CD14-positive monocyte (primary cell): Measurements from ENCODE around the gene AGBL1. TPM values are rescaled to one million over a fixed set of nuclear protein-coding genes. Genes with fewer than 3 reads are reported as not detected.

Experiments used
- DNase-seq, 3 donors: peaks; one replicate each; pipeline ENCODE4 v3.0.0-alpha.2; 2011 to 2022
- H2AFZ ChIP-seq: 2 replicates; pipeline ENCODE4 v1.6.0; 2012; ENCODE audit warnings: mild to moderate bottlenecking, low read depth, low read length, inconsistent platforms; ENCODE audit not compliant: insufficient read depth, poor library complexity, severe bottlenecking
- H3K27ac ChIP-seq, 2 donors: 1 replicate in 1 of 2; 2 replicates in 1 of 2; pipeline ENCODE4 v1.5.1; 2012 to 2013; ENCODE audit warnings: low read length in 2 of 2, control low read depth in 1 of 2, inconsistent platforms in 1 of 2, low read depth in 1 of 2, mild to moderate bottlenecking in 1 of 2
- H3K27me3 ChIP-seq, 2 donors: one replicate each; pipeline versions ENCODE4 v1.6.0 to v1.6.1; 2011 to 2013; ENCODE audit warnings: low read length in 2 of 2; ENCODE audit not compliant: control insufficient read depth in 2 of 2, insufficient read depth in 2 of 2
- H3K36me3 ChIP-seq, 2 donors: replicated peaks in 1 of 2; 1 replicate in 1 of 2; 2 replicates in 1 of 2; pipeline versions ENCODE4 v1.5.1 to v1.6.1; 2012 to 2013; ENCODE audit warnings: low read length in 2 of 2, control low read depth in 1 of 2, inconsistent platforms in 1 of 2, mild to moderate bottlenecking in 1 of 2; ENCODE audit not compliant: insufficient read depth in 2 of 2, control insufficient read depth in 1 of 2
- H3K4me1 ChIP-seq, 2 donors: 1 replicate in 1 of 2; 2 replicates in 1 of 2; pipeline versions ENCODE4 v1.5.1 to v1.6.1; 2012 to 2013; ENCODE audit warnings: low read length in 2 of 2, control low read depth in 1 of 2, inconsistent platforms in 1 of 2, mild to moderate bottlenecking in 1 of 2, moderate library complexity in 1 of 2; ENCODE audit not compliant: insufficient read depth in 2 of 2, control insufficient read depth in 1 of 2
- H3K4me2 ChIP-seq: replicated peaks from 2 replicates; pipeline ENCODE3; 2012; ENCODE audit warnings: low read length, moderate library complexity, mild to moderate bottlenecking; ENCODE audit not compliant: poor library complexity, severe bottlenecking; ENCODE audit errors: extremely low read depth
- H3K4me3 ChIP-seq, 3 experiments: fragments of 200-600 bp in 1 of 3; sonication (generic) in 1 of 3; replicated peaks in 1 of 3; 1 replicate in 2 of 3; 2 replicates in 1 of 3; pipeline ENCODE4 v1.5.1; 2011 to 2013; ENCODE audit warnings: low read length in 3 of 3, mild to moderate bottlenecking in 3 of 3, control low read depth in 2 of 3, low read depth in 2 of 3, inconsistent platforms in 1 of 3, moderate library complexity in 1 of 3
- H3K79me2 ChIP-seq: 2 replicates; pipeline ENCODE4 v1.6.0; 2012; ENCODE audit warnings: mild to moderate bottlenecking, control low read depth, inconsistent platforms, low read length, moderate library complexity; ENCODE audit not compliant: insufficient read depth
- H3K9ac ChIP-seq: 2 replicates; pipeline ENCODE4 v1.6.0; 2017; ENCODE audit warnings: low read length, mild to moderate bottlenecking; ENCODE audit not compliant: insufficient read depth, poor library complexity, severe bottlenecking
- H3K9me3 ChIP-seq, 2 donors: replicated peaks in 1 of 2; 1 replicate in 1 of 2; 2 replicates in 1 of 2; pipeline versions ENCODE4 v1.5.1 to v1.6.1; 2012 to 2013; ENCODE audit warnings: low read length in 2 of 2, control low read depth in 1 of 2; ENCODE audit not compliant: control insufficient read depth in 1 of 2, insufficient read depth in 1 of 2
- H4K20me1 ChIP-seq: 2 replicates; pipeline ENCODE4 v1.6.0; 2012; ENCODE audit warnings: mild to moderate bottlenecking, low read length, control low read depth, moderate library complexity; ENCODE audit not compliant: insufficient read depth
- H3K27ac Mint-ChIP-seq, 7 donors: one replicate each; pipeline ENCODE4 v1.8.0; 2020; ENCODE audit warnings: mild to moderate bottlenecking in 7 of 7, mixed read lengths in 7 of 7, moderate library complexity in 6 of 7, inconsistent platforms in 2 of 7
- H3K27me3 Mint-ChIP-seq, 3 donors: one replicate each; pipeline ENCODE4 v1.8.0; 2021 to 2022; ENCODE audit warnings: low read depth in 3 of 3, mild to moderate bottlenecking in 3 of 3, mixed read lengths in 3 of 3, moderate library complexity in 3 of 3, inconsistent platforms in 1 of 3
- H3K36me3 Mint-ChIP-seq, 2 donors: one replicate each; pipeline ENCODE4 v1.8.0; 2020; ENCODE audit warnings: mixed read lengths in 2 of 2, inconsistent platforms in 1 of 2, mild to moderate bottlenecking in 1 of 2
- H3K4me1 Mint-ChIP-seq: one replicate; pipeline ENCODE4 v1.8.0; 2020; ENCODE audit warnings: mild to moderate bottlenecking, mixed read lengths
- H3K4me3 Mint-ChIP-seq, 2 donors: one replicate each; pipeline ENCODE4 v1.8.0; 2020; ENCODE audit warnings: mild to moderate bottlenecking in 2 of 2, mixed read lengths in 2 of 2, moderate library complexity in 1 of 2
- H3K9me3 Mint-ChIP-seq, 7 donors: one replicate each; pipeline ENCODE4 v1.8.0; 2020 to 2022; ENCODE audit warnings: mixed read lengths in 7 of 7, mild to moderate bottlenecking in 6 of 7, moderate library complexity in 6 of 7, inconsistent platforms in 2 of 7
- WGBS: methylation state at CpG from one replicate; pipeline ENCODE4 v1.1.5; 2013; ENCODE audit warnings: missing lambda C conversion rate; ENCODE audit not compliant: insufficient coverage; 5-methylcytosine and 5-hydroxymethylcytosine counted together
- intact Hi-C, 2 donors: fragments of 100-400 bp; cut with micrococcal nuclease; formaldehyde crosslinking; loops; one replicate each; pipeline versions ENCODE4 v1.15.0 to v1.15.1; 2023
- polyA plus RNA-seq, 3 donors: library from polyadenylated mRNA; depleted of rRNA in 1 of 3; unstranded in 2 of 3; stranded (reverse) in 1 of 3; fragments of 300-500 nt in 2 of 3; fragments of >200 nt in 1 of 3; fragmentation: Illumina TruSeq in 2 of 3; gene quantifications; 1 replicate in 2 of 3; 2 replicates in 1 of 3; pipeline ENCODE4 v1.2.3, GENCODE V29; 2012 to 2021
- TF ChIP-seq, protein P1 (sequence below): fragments of 200-600 bp; IDR thresholded peaks from one replicate; pipeline ENCODE4 v1.8.0; 2022; ENCODE audit warnings: antibody characterized with exemption, mild to moderate bottlenecking

AGBL1 gene
- polyA plus RNA-seq, 3 donors: not detected

DNA sequence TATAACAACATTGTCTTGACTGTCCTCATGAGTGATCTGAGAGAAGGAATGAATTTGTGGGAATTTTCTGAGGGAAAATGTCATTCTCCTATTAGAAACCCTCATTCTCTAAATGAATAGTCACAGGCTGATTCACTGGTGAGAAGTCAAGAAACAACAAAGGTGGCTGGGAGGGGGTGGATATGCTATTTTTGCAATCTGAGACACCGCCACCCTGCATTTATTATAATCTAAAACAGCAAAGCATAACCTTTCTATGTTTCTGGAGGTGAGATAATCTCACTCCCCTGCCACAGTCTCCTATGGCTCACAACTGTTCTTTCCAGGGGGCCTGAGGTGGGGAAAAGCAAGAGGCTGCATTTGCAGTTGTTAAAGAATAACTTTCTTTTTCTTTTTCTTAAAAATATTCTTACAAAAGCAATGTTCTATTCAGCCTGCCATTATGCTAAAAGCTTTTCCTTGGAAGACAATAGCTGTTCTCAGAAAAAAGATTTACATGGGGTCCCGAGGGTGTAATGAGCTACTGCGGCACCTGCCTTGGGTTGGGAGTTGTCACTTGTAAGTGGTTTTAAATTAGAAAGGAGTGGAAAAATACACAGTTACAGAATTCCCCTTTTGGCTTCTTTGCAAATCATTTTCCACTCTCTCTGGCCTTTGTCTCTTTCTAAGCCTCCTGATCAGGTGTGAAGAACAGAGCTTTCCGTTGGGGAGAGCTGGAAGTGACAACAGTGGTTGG lies 220.9 kb downstream of the AGBL1 start:
- TF ChIP-seq, protein P1, sequence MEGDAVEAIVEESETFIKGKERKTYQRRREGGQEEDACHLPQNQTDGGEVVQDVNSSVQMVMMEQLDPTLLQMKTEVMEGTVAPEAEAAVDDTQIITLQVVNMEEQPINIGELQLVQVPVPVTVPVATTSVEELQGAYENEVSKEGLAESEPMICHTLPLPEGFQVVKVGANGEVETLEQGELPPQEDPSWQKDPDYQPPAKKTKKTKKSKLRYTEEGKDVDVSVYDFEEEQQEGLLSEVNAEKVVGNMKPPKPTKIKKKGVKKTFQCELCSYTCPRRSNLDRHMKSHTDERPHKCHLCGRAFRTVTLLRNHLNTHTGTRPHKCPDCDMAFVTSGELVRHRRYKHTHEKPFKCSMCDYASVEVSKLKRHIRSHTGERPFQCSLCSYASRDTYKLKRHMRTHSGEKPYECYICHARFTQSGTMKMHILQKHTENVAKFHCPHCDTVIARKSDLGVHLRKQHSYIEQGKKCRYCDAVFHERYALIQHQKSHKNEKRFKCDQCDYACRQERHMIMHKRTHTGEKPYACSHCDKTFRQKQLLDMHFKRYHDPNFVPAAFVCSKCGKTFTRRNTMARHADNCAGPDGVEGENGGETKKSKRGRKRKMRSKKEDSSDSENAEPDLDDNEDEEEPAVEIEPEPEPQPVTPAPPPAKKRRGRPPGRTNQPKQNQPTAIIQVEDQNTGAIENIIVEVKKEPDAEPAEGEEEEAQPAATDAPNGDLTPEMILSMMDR: no peak
- Mint-ChIP-seq H3K27me3 (peaks cover 0 to 3% (median 3%) of the 10 kb centered on the region in 3 donors), H3K9me3 (peaks cover 0 to 6% (median 2%) of the 10 kb centered on the region in 7 donors), H3K4me1 (no peaks in the 10 kb centered on the region), H3K36me3 (no peaks in the 10 kb centered on the region), H3K27ac (no peak overlapping the region), H3K4me3 (no peak overlapping the region)
- WGBS: 17% methylated on average over 1 of the region's 4 CpGs
- Histone ChIP-seq H3K9me3 (no peaks in the 10 kb centered on the region), H3K79me2 (no peaks in the 10 kb centered on the region), H2AFZ (no peak overlapping the region), H3K4me2 (no peak overlapping the region), H3K27ac (no peak overlapping the region), H3K27me3 (no peaks in the 10 kb centered on the region), H3K4me3 (no peak overlapping the region), H3K4me1 (no peaks in the 10 kb centered on the region), H3K9ac (no peak overlapping the region), H4K20me1 (no peaks in the 10 kb centered on the region), H3K36me3 (no peaks in the 10 kb centered on the region)
- intact Hi-C loops: no loop called here
- no peak for DNase-seq

DNA sequence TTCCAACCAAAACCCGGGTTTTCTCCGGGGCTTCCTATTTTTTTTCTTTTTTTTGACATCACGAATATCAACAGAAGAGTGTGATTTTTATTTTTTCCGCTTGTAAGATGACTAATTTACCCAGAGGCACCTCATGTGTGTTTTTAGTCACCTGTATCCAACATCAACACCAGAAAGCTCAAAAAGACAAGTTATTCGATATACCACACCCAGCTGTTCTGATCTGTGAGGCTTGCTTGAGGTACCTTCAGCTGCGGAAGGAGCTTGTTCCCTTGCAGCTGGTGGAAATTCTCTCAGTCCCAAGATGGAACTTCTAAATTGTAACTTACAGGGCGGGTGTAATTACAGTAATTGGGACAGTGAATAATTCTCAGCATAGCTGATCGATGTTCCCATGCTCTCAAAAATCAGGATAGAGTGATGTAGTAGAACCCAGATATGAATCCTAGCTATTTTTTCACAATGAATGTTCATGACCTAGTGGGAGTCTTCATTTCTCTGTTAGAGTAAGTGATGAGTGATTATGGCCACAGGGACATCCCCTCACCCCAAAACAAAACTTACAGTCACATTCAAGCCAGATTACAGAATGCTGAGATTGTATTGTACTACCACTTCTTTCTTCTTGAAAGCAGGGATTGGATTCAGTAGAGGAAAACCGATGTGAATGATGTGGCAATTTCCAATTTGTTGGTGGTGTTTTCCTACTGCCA lies 232.1 kb downstream of the AGBL1 start:
- intact Hi-C loops: loop anchor here in 1 of 2 donors (10.0 kb wide), 1 partner anchor 843 kb away; no protein-coding TSS in a partner anchor
- no peaks in the 10 kb centered on the region for H3K4me1 Mint-ChIP-seq
- peaks cover 0 to 15% (median 8%) of the 10 kb centered on the region in 7 donors for H3K9me3 Mint-ChIP-seq
- Histone ChIP-seq H3K9me3 (peaks cover 4 to 8% of the 10 kb centered on the region in 2 donors), H2AFZ (no peak overlapping the region), H3K27me3 (no peaks in the 10 kb centered on the region), H4K20me1 (no peaks in the 10 kb centered on the region), H3K9ac (no peak overlapping the region), H3K4me1 (no peaks in the 10 kb centered on the region), H3K27ac (no peak overlapping the region), H3K79me2 (no peaks in the 10 kb centered on the region), H3K4me3 (no peak overlapping the region), H3K36me3 (no peaks in the 10 kb centered on the region), H3K4me2 (no peak overlapping the region)
- H3K4me3 Mint-ChIP-seq: no peak overlapping the region
- no peak overlapping the region for H3K27ac Mint-ChIP-seq
- WGBS: no CpG with 5 or more reads among the region's 9 CpGs
- no peak for DNase-seq
- no peaks in the 10 kb centered on the region for H3K36me3 Mint-ChIP-seq
- TF ChIP-seq, protein P1: no peak
- peaks cover 0 to 2% (median 2%) of the 10 kb centered on the region in 3 donors for H3K27me3 Mint-ChIP-seq
